ENCODE measurements around the gene NSD1.

The NSD1 gene

DNA sequence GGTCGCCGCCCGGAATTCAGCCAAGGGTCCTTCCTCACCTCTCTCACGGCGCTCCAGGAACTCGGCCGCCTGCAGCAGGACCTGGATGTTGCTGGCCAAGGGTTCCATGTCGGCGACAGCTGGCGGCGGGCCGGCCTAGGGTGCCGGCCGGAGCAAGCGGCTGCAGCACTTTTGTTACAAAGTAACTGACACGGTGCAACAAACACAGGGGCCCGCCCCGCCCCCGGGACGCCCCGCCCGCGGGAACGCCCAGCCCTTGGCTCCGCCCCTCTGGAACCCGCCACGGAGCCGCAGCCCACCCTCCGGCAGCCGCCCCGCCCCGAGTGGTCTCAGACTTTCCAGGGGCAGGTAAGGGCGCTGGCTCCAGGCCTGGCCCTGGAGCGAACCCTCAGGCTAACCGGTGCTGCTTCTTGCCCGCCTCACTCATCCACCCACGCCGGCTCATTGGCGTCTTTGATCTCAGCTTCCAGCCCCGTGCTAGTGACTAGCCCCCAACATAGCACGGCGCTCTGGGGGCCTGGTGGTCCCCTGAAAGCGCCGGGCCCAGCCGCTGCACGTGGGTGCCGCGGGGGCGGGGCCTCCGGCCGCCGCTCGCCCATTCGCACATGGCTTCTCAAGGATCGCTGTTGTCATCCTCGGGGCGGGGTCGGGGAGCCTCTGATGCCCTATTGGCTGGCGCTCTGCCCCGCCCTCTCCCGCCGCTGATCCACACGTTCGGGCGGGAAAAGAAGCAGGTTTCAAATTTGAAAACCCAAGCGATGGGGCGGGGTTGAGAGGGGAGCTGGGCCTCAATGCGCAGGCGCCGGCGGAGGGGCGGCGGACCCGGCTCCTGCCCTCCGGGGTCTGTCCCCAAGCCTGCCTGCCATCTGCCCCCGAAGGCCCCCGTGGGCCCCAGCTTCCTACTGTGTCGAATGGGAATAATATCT, 178.4 kb downstream of the NSD1 start, which contains the start of gene MXD3:
TSS of gene MXD3 (minus strand) at position 176 of the 926 bp plus-strand sequence. CDS start at position 108, 68 bp downstream.
- peak; percentile 87 to 98 for DNase-seq (ENCODE audit: low read depth in 1 of 2, low spot score in 1 of 2)
- Histone ChIP-seq H3K27ac (replicated peaks) (peak within 1 kb of the TSS; percentile 90), H3K4me3 (replicated peaks; ENCODE audit: insufficient read depth, low read length) (peak within 1 kb of the TSS; percentile 74), H3K27me3 (ENCODE audit: insufficient read depth, poor library complexity, severe bottlenecking) (no peaks in the 10 kb centered on the region)
- TF ChIP-seq SPI1 (IDR thresholded peaks at IDR 0.05; ENCODE audit: borderline replicate concordance, low read depth) (no peak), GABPA (IDR thresholded peaks at IDR 0.05; ENCODE audit: low read depth) (no peak), POLR2AphosphoS5 (IDR thresholded peaks at IDR 0.05; ENCODE audit: low read depth) (no peak)
- TF ChIP-seq, protein P1, sequence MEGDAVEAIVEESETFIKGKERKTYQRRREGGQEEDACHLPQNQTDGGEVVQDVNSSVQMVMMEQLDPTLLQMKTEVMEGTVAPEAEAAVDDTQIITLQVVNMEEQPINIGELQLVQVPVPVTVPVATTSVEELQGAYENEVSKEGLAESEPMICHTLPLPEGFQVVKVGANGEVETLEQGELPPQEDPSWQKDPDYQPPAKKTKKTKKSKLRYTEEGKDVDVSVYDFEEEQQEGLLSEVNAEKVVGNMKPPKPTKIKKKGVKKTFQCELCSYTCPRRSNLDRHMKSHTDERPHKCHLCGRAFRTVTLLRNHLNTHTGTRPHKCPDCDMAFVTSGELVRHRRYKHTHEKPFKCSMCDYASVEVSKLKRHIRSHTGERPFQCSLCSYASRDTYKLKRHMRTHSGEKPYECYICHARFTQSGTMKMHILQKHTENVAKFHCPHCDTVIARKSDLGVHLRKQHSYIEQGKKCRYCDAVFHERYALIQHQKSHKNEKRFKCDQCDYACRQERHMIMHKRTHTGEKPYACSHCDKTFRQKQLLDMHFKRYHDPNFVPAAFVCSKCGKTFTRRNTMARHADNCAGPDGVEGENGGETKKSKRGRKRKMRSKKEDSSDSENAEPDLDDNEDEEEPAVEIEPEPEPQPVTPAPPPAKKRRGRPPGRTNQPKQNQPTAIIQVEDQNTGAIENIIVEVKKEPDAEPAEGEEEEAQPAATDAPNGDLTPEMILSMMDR (IDR thresholded peaks at IDR 0.05; ENCODE audit: insufficient read depth, low read length): no peak
- TF ChIP-seq, protein P2, sequence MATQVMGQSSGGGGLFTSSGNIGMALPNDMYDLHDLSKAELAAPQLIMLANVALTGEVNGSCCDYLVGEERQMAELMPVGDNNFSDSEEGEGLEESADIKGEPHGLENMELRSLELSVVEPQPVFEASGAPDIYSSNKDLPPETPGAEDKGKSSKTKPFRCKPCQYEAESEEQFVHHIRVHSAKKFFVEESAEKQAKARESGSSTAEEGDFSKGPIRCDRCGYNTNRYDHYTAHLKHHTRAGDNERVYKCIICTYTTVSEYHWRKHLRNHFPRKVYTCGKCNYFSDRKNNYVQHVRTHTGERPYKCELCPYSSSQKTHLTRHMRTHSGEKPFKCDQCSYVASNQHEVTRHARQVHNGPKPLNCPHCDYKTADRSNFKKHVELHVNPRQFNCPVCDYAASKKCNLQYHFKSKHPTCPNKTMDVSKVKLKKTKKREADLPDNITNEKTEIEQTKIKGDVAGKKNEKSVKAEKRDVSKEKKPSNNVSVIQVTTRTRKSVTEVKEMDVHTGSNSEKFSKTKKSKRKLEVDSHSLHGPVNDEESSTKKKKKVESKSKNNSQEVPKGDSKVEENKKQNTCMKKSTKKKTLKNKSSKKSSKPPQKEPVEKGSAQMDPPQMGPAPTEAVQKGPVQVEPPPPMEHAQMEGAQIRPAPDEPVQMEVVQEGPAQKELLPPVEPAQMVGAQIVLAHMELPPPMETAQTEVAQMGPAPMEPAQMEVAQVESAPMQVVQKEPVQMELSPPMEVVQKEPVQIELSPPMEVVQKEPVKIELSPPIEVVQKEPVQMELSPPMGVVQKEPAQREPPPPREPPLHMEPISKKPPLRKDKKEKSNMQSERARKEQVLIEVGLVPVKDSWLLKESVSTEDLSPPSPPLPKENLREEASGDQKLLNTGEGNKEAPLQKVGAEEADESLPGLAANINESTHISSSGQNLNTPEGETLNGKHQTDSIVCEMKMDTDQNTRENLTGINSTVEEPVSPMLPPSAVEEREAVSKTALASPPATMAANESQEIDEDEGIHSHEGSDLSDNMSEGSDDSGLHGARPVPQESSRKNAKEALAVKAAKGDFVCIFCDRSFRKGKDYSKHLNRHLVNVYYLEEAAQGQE (IDR thresholded peaks at IDR 0.05; ENCODE audit: insufficient replicate concordance, low read depth): no peak

DNA sequence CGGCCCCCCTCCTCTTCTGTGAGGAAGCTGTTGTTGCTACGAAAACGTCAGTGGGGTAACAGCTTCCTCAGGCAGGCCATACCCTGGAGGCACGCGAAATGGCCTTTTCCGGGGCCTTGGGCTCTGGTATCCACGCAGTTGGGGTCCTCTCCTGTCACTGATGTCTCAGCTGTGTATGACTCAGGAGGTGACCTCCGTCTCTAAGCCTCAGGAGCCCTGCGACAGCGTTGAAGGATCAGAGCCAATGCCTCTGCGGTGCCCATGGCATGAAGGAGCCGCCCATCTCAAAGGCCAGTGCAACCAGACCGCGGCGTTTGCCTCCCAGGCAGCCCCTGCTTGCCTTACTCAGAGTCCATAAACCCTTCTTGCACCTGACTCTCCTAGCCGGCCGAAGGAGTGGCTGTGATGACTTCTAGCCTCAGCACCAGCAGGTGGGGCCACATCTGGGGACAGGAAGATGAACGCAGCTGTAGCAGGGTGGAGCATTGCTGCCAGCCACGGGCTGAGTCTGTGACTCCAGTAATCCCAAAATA, 179.1 kb downstream of the NSD1 start:
- DNase-seq (ENCODE audit: low read depth in 1 of 2, low spot score in 1 of 2): peak in 1 of 2 experiments; percentile 66
- Histone ChIP-seq H3K4me3 (replicated peaks; ENCODE audit: insufficient read depth, low read length) (peak overlapping the region; percentile 42), H3K27ac (replicated peaks) (peak overlapping the region; percentile 90), H3K27me3 (ENCODE audit: insufficient read depth, poor library complexity, severe bottlenecking) (no peaks in the 10 kb centered on the region)
- TF ChIP-seq GABPA (IDR thresholded peaks at IDR 0.05; ENCODE audit: low read depth): no peak
- no peak for TF ChIP-seq POLR2AphosphoS5 (IDR thresholded peaks at IDR 0.05; ENCODE audit: low read depth)
- TF ChIP-seq, protein P1 (IDR thresholded peaks at IDR 0.05; ENCODE audit: insufficient read depth, low read length): no peak
- TF ChIP-seq SPI1 (IDR thresholded peaks at IDR 0.05; ENCODE audit: borderline replicate concordance, low read depth): peak; percentile 5; the same call in 1 of the 2 replicates
- TF ChIP-seq, protein P2 (IDR thresholded peaks at IDR 0.05; ENCODE audit: insufficient replicate concordance, low read depth): peak; percentile 26

DNA sequence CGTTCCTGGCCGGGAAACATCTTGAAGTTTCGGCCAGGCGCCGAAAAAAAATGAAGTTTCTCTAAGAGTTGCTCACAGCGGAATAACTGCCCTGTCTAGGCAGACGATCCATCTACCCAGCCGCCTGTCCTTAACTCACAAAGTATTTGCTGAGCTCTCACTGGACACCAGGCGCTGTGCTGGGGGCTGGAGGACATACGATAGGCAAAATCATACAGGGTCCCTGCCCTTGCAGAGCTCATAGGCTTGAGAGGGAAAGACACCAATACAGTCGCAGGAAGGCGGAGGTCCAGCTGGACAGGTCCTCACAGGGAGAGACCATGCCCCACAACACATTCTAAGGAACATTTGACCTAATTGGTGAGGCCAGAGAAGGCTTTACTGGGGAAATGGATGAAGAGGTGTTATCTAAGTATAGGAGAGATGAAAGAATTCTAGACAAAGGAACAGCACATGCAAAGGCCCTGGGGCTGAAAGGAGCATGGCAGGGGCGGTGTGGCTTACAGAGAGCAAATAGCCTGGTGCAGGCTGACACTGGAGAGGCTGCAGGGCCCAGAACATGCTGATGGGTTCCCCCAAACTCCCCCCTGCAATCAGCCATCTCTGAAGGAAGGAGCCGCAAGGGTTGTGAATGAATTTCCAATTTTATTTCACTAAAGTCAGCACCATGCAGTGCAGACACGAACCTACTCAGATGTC, 180.1 kb downstream of the NSD1 start:
- H3K27ac ChIP-seq (replicated peaks): no peak overlapping the region
- no peak overlapping the region for H3K4me3 ChIP-seq (replicated peaks; ENCODE audit: insufficient read depth, low read length)
- TF ChIP-seq, protein P2 (IDR thresholded peaks at IDR 0.05; ENCODE audit: insufficient replicate concordance, low read depth): no peak
- no peak for TF ChIP-seq POLR2AphosphoS5 (IDR thresholded peaks at IDR 0.05; ENCODE audit: low read depth)
- TF ChIP-seq SPI1 (IDR thresholded peaks at IDR 0.05; ENCODE audit: borderline replicate concordance, low read depth): no peak
- TF ChIP-seq GABPA (IDR thresholded peaks at IDR 0.05; ENCODE audit: low read depth): no peak
- TF ChIP-seq, protein P1 (IDR thresholded peaks at IDR 0.05; ENCODE audit: insufficient read depth, low read length): no peak
- no peaks in the 10 kb centered on the region for H3K27me3 ChIP-seq (ENCODE audit: insufficient read depth, poor library complexity, severe bottlenecking)
- DNase-seq (ENCODE audit: low read depth in 1 of 2, low spot score in 1 of 2): no peak
